Activated CD4-positive, alpha-beta T cell treated with anti-CD3 and anti-CD28 coated beads, Interleukin-2, amount 50 U/mL, for 24 hours (primary cell): Measurements from ENCODE around the gene QSER1.

Experiments
- DNase-seq, 2 donors: peaks; one replicate each; pipeline ENCODE4 v3.0.0-alpha.2; 2020; ENCODE audit warnings: low read depth in 1 of 2, low spot score in 1 of 2

Gene QSER1

GRCh38 chr11:32890843-32891656 lies 1.6 kb upstream of the QSER1 start:
- DNase-seq: no peak

GRCh38 chr11:32891657-32892354 lies 805 bp upstream of the QSER1 start:
- DNase-seq: peak in 1 of 2 donors; percentile 25

GRCh38 chr11:32893093-32893342 lies 407 bp downstream of the QSER1 start:
- DNase-seq: no peak

DNA sequence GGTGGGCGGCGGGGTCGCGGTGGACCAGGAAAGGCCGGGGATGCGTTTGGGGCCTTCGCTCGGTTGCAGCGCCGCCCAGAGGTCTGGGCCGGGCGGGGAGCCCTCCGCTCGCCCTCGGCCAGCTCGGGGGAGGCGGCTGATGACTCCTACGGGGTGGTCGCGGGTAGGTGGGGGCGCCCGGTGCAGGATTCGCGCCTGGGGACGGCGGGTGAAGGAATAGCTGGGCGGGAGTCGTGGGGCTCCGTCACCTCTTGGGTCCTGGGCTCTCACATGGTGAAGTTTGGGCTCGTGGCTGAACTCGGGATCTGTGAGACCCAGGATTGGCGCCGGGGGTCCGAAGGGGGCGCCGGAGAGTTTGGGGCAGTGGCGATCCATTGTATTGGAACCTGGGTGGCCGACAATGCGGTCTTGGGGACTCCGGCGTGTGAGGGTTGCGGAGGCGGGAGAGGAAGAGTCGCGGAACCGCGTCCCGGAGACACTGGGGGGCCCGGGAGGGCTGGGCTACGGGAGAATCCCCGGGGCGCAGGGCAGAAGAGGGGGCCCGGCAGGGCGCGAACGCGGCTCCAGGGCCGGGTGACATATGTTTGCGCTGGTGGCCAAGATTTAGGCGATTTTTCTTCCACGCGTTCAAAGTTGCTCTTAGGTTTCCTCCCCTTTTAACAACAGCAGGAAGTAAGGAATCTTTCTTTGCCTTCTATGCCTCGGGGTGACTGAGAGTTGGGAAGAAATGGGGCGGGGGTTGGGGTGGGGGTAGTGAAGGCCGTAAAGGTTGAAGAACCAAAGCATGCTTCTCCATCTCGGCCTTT lies 935 bp downstream of the QSER1 start:
- peak; percentile 19 to 27 for DNase-seq

GRCh38 chr11:32894149-32894827 lies 1.7 kb downstream of the QSER1 start:
- no peak for DNase-seq

- DNase-seq: no peak
These were observed 2.3 kb downstream of the QSER1 start for GRCh38 chr11:32894921-32895320.

DNA sequence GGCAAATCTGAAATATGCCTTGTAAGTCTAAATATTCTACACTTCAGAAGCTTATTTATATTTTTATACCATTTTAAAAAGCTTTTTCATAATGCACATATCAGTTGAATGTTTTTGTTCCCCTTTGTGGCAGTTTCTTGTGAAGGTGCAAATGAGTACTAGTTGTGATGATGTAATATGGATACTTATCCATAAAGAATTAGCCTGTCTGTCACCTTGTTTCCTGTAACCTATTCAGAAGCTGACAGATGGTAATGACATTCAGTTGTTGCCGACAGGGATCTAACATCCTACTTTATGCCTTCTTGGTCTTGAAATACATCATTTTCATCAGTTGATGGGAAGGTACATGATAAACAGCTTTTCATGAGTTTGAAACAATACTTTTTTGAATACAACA lies 2.9 kb downstream of the QSER1 start:
- no peak for DNase-seq

GRCh38 chr11:32897103-32897502 lies 4.5 kb downstream of the QSER1 start:
- no peak for DNase-seq

GRCh38 chr11:32899438-32899837 lies 6.8 kb downstream of the QSER1 start:
- no peak for DNase-seq

- DNase-seq: no peak
These were observed 9.6 kb downstream of the QSER1 start for GRCh38 chr11:32902089-32902665.

DNA sequence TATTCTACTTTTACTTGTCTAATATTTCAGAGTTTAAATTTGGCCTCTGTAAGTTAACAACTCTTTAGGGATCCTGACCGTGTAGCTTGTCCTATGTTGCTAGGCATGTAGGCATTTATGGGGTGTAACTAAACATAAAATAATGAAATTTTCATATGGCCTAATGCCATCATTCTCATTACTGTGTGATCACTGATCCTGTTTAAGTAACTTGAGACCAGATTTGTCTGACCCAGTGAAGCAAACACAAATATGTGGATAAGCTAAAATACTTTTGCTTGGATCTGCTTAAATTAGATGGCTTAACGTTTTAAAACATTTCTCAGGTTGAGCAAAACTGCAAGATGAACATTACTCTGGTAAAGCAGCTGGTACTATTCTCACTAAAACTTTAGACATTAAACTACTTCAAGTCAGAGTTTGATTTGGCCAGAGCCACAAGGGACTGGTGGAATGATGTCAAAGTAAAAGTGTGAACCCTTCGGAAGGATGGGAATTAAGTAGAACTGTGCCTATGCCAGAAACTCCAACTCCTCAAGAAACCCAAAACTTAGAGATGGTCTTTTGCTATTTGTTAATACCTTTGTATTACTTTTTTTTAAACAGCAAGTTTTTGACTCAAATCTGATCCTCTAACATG lies 12.5 kb downstream of the QSER1 start:
- no peak for DNase-seq

GRCh38 chr11:32908619-32909018 lies 16.0 kb downstream of the QSER1 start:
- DNase-seq: no peak

DNA sequence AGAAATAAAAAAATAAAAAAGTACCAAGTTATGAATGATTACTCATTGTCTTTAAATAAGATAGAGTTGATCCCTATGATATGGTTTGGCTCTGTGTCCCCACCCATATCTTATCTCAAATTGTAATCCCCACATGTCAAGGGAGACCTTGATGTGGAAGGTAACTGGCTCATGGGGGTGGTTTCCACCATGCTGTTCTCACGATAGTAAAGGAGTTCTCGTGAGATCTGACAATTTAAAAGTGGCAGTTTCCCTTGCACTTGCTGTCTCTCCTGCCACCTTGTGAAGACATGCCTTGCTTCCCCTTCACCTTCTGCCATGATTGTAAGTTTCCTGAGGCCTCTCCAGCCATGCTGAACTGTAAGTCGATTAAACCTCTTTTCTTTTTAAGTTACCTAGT lies 18.8 kb downstream of the QSER1 start:
- DNase-seq: no peak

DNA sequence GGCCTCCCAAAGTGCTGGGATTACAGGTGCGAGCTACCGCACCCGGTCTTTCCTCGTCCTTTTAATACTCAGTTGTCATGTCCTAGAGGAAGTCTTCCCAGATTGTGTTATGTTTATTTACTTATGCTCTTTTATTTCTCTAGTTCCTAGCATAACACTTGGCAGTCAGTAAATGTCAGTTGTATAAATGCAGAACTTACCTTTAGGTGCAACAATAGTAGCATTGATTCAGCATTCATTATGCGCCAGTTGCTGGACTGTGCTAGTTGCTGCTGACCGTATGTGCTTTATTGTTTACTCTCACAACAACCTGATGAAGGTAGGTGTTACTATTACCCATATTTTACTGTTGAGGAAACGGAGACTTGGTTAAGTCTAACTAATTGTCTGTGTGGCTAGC lies 20.8 kb downstream of the QSER1 start:
- DNase-seq: no peak

DNA sequence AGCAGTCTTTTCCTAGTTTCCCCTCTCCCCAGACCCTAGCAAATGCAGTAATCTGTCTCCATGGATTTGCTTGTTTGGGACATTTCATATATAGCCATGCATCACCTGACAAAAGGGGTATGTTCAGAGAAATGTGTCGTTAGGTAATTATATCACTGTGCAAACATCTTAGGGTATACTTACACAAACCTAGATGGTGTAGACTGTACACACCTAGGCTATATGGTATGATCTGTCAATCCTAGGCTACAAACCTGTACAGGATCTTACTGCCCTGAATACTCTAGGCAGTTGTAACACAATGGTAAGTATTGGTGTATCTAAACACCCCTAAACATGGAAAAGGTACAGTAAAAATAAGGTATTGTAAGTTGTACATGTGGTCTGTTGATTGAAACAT lies 23.8 kb downstream of the QSER1 start:
- DNase-seq: no peak

DNA sequence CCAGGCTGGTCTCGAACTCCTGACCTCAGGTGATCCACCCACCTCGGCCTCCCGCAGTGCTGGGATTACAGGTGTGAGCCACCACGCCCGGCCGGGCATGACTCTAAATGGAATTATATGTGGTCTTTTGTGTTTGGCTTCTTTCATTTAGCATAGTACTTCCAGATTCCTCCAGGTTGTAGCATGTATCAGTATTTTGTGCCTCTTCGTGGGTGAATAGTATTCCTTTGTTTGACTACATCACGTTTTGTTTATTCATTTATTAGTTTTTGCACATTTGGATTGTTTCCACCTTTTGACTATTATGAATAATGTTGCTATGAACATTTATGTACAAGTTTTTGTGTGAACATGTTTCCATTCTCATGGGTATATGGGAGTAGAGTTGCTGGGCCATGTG lies 24.4 kb downstream of the QSER1 start:
- DNase-seq: no peak

DNA sequence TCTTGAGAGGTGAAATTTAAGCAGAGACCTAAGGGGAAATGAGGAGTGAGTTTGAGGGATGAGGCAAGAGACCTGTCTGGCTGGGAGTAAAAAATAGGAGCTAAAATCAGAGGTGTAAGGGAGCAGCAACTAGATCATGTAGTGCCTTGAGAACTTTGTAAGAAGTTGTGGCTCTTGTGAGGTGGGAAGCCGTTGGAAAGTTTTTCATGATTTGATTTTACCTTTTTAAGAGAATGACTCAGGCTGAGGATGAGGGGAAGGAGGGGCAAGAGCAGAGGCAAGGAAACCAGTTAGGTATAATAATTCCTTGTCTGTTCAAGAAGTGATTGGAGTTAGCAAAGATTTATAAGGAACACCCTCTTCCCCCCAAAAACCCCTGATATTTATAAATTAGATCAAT lies 25.8 kb downstream of the QSER1 start:
- no peak for DNase-seq

- DNase-seq: no peak
These were observed 26.7 kb downstream of the QSER1 start for GRCh38 chr11:32919338-32919737.

GRCh38 chr11:32920570-32920969 lies 28.0 kb downstream of the QSER1 start:
- no peak for DNase-seq

DNA sequence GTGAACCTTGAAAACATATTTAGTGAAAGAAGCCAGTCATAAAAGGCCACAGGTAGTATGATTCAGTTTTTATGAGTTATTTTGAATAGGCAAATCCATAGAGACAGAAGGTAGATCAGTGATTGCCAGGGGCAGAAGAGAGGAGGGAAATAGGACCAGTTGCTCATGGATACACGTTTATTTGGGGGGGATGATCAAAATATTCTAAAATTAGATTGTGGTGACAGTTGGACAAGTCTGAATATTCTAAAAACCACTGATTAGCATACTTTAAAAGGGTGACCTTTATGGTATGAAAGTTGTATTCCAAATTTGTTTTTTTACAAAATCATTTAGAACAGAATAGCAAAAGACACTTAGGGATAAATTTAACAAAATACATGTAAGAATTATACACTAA lies 28.6 kb downstream of the QSER1 start:
- no peak for DNase-seq

DNA sequence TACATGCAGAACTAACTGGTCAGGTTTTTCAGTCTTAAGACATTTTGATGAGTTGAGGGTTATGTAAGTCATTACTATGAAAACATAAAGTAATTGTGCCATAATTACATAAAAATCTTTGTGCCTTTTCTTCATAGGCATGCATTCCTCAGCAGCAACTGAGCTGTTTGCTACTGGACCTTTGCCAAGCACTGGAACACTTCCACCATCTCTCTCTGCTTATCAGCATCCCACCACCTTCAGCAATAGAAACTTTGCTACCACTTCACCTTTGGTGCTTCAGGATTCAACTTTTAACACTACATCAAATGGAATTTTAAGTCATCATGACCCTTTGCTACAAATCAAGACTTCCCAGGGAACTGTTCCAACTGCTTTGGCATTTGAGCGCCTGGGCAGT lies 39.0 kb downstream of the QSER1 start:
- DNase-seq: no peak
